Natural killer cell (primary cell): Measurements from ENCODE around the gene TMEM254. TPM values are rescaled to one million over a fixed set of nuclear protein-coding genes. Genes with fewer than 3 reads are reported as not detected.
A peak's percentile ranks its signal among the peaks of the same experiment; 100 is the strongest.

Source experiments
- ATAC-seq, 3 donors: fragments of 150-1000 bp in 2 of 3; fragments of 200-7000 bp in 1 of 3; cut with Tn5 transposase; 1 replicate in 1 of 3; 2 replicates in 2 of 3; pipeline ENCODE4 v1.10.0; 2021; ENCODE audit warnings: mild to moderate bottlenecking in 2 of 3, moderate library complexity in 2 of 3
- DNase-seq, 2 donors: peaks; one replicate each; pipeline versions ENCODE4 v3.0.0 to v3.0.0-alpha.2; 2013 to 2021; ENCODE audit warnings: mixed read lengths in 1 of 2
- H3K27ac ChIP-seq: one replicate; pipeline ENCODE4 v1.5.1; 2013; ENCODE audit warnings: mild to moderate bottlenecking, low read length
- H3K27me3 ChIP-seq: one replicate; pipeline ENCODE4 v1.6.1; 2013; ENCODE audit warnings: low read length; ENCODE audit not compliant: control insufficient read depth, insufficient read depth
- H3K36me3 ChIP-seq: one replicate; pipeline ENCODE4 v1.6.1; 2013; ENCODE audit warnings: low read length; ENCODE audit not compliant: control insufficient read depth, insufficient read depth
- H3K4me1 ChIP-seq: one replicate; pipeline ENCODE4 v1.6.1; 2013; ENCODE audit warnings: low read length; ENCODE audit not compliant: control insufficient read depth, insufficient read depth
- H3K4me3 ChIP-seq: one replicate; pipeline ENCODE4 v1.5.1; 2013; ENCODE audit warnings: low read length
- H3K9me3 ChIP-seq: one replicate; pipeline ENCODE4 v1.6.1; 2013; ENCODE audit warnings: low read length; ENCODE audit not compliant: control insufficient read depth, insufficient read depth
- H3K27ac Mint-ChIP-seq, 2 donors: one replicate each; pipeline ENCODE4 v1.8.0; 2022; ENCODE audit warnings: mild to moderate bottlenecking in 2 of 2, mixed read lengths in 2 of 2, moderate library complexity in 1 of 2
- H3K27me3 Mint-ChIP-seq, 2 donors: one replicate each; pipeline ENCODE4 v1.8.0; 2022; ENCODE audit warnings: low read depth in 2 of 2, mixed read lengths in 2 of 2
- H3K36me3 Mint-ChIP-seq: one replicate; pipeline ENCODE4 v1.8.0; 2022; ENCODE audit warnings: mixed read lengths
- H3K4me1 Mint-ChIP-seq, 2 donors: one replicate each; pipeline ENCODE4 v1.8.0; 2022; ENCODE audit warnings: mixed read lengths in 2 of 2
- H3K4me3 Mint-ChIP-seq: one replicate; pipeline ENCODE4 v1.8.0; 2022; ENCODE audit warnings: mild to moderate bottlenecking, moderate library complexity, mixed read lengths
- H3K9me3 Mint-ChIP-seq, 2 donors: one replicate each; pipeline ENCODE4 v1.8.0; 2022; ENCODE audit warnings: mixed read lengths in 2 of 2
- CTCF ChIP-seq: fragments of 200-600 bp; IDR thresholded peaks from one replicate; pipeline ENCODE4 v1.8.0; 2022; ENCODE audit warnings: antibody characterized with exemption
- WGBS: methylation state at CpG from one replicate; pipeline ENCODE4 v1.1.7; 2013; ENCODE audit warnings: missing lambda C conversion rate; ENCODE audit not compliant: insufficient coverage; 5-methylcytosine and 5-hydroxymethylcytosine counted together
- intact Hi-C: fragments of 100-400 bp; cut with micrococcal nuclease; formaldehyde crosslinking; loops from one replicate; pipeline ENCODE4 v1.14.2; 2022
- total RNA-seq, 4 donors: library from RNA; stranded (reverse); fragments of 120-200 nt in 1 of 4; gene quantifications; one replicate each; pipeline versions ENCODE4 v1.2.3 to v1.2.4, GENCODE V29; 2013 to 2022

The TMEM254 gene
- total RNA-seq, 3 donors from 2014 or later (not counting 1 experiment from before 2014, with no cell fraction given): 7.1 to 11.1 (median 10.3) TPM

GRCh38 chr10:80140251-80140650 lies 61.8 kb downstream of the TMEM254 start:
- no peaks in the 10 kb centered on the region for H3K9me3 Mint-ChIP-seq
- Histone ChIP-seq H3K27ac (no peak overlapping the region), H3K4me1 (peaks cover 17% of the 10 kb centered on the region), H3K27me3 (no peaks in the 10 kb centered on the region), H3K4me3 (no peak overlapping the region), H3K9me3 (no peaks in the 10 kb centered on the region), H3K36me3 (no peaks in the 10 kb centered on the region)
- H3K4me1 Mint-ChIP-seq: peaks cover 13 to 17% of the 10 kb centered on the region in 2 donors
- H3K4me3 Mint-ChIP-seq: no peak overlapping the region
- intact Hi-C loops: no loop called here
- no peak for DNase-seq
- 87% methylated on average over 7 of the region's 7 CpGs for WGBS
- ATAC-seq: no peak
- H3K27ac Mint-ChIP-seq: peak overlapping the region in 1 of 2 donors; percentile 40
- H3K36me3 Mint-ChIP-seq: no peaks in the 10 kb centered on the region
- peaks cover 17 to 18% of the 10 kb centered on the region in 2 donors for H3K27me3 Mint-ChIP-seq
- no peak for TF ChIP-seq CTCF

- Mint-ChIP-seq H3K9me3 (no peaks in the 10 kb centered on the region), H3K4me3 (no peak overlapping the region), H3K4me1 (peaks cover 18 to 23% of the 10 kb centered on the region in 2 donors), H3K27me3 (peaks cover 17 to 18% of the 10 kb centered on the region in 2 donors), H3K36me3 (no peaks in the 10 kb centered on the region), H3K27ac (no peak overlapping the region)
- intact Hi-C loops: no loop called here
- Histone ChIP-seq H3K27me3 (no peaks in the 10 kb centered on the region), H3K9me3 (no peaks in the 10 kb centered on the region), H3K4me1 (peaks cover 17% of the 10 kb centered on the region), H3K27ac (no peak overlapping the region), H3K4me3 (no peak overlapping the region), H3K36me3 (no peaks in the 10 kb centered on the region)
- DNase-seq (no peak), ATAC-seq (no peak)
- TF ChIP-seq CTCF: no peak
- WGBS: 72% methylated on average over 17 of the region's 19 CpGs
Observed at GRCh38 chr10:80141696-80142460, 63.4 kb downstream of the TMEM254 start.

Other genes with a start within 250 kb of the TMEM254 start
- gene SFTPD, start 129.6 kb upstream of the TMEM254 start, total RNA-seq: under 1 TPM in 1 of 3 donors, not detected in 2; 0.56 TPM
- gene PLAC9, start 54.1 kb downstream of the TMEM254 start, total RNA-seq: not detected
- 100 to 1,000 TPM; 213 to 264 (median 245) TPM for gene ANXA11, start 126.9 kb downstream of the TMEM254 start, total RNA-seq
- not detected for gene MAT1A, start 211.0 kb downstream of the TMEM254 start, total RNA-seq